HG03066 (cell line): ENCODE measurements around the gene COG8.
A peak's percentile ranks its signal among the peaks of the same experiment; 100 is the strongest.

Experiments
- ATAC-seq: cut with Tn5 transposase; IDR thresholded peaks from one replicate; pipeline ENCODE4 v1.9.1; 2021; ENCODE audit warnings: low read depth; ENCODE audit not compliant: unreplicated experiment

COG8 gene

GRCh38 chr16:69348222-69348621 is 8.9 kb upstream of the COG8 start:
- no peak for ATAC-seq

- no peak for ATAC-seq
Measured at GRCh38 chr16:69346683-69347082, 7.3 kb upstream of the COG8 start.

- ATAC-seq = no peak
Measured at GRCh38 chr16:69345923-69346322, 6.6 kb upstream of the COG8 start.

- no peak for ATAC-seq
Measured at GRCh38 chr16:69344171-69344570, 4.8 kb upstream of the COG8 start.

GRCh38 chr16:69340095-69340644 is 806 bp upstream of the COG8 start:
- ATAC-seq = peak; percentile 11

GRCh38 chr16:69338557-69339288 is 641 bp downstream of the COG8 start:
- no peak for ATAC-seq

- ATAC-seq = no peak
Measured at GRCh38 chr16:69334696-69335095, 4.7 kb downstream of the COG8 start.

- peak; percentile 93 for ATAC-seq
Measured at GRCh38 chr16:69330286-69331109, 8.9 kb downstream of the COG8 start, which contains the start of gene PDF. PDF (minus strand) TSS chr16:69330588; CDS start chr16:69330570, 18 bp downstream.

- ATAC-seq = peak; percentile 38
Measured at GRCh38 chr16:69329369-69330285, 9.7 kb downstream of the COG8 start.

GRCh38 chr16:69328854-69329316 is 10.5 kb downstream of the COG8 start:
- ATAC-seq = no peak

- ATAC-seq = no peak
Measured at GRCh38 chr16:69327585-69328310, 11.6 kb downstream of the COG8 start.

- no peak for ATAC-seq
Measured at GRCh38 chr16:69326172-69326873, 13.0 kb downstream of the COG8 start.

GRCh38 chr16:69325784-69326171 is 13.6 kb downstream of the COG8 start:
- ATAC-seq = no peak

GRCh38 chr16:69324585-69325253 is 14.6 kb downstream of the COG8 start:
- ATAC-seq = no peak

- ATAC-seq = no peak
Measured at GRCh38 chr16:69324013-69324531, 15.3 kb downstream of the COG8 start.

- ATAC-seq = no peak
Measured at GRCh38 chr16:69323415-69323814, 15.9 kb downstream of the COG8 start.

- no peak for ATAC-seq
Measured at GRCh38 chr16:69322343-69322742, 17.0 kb downstream of the COG8 start.

- no peak for ATAC-seq
Measured at GRCh38 chr16:69321080-69321479, 18.3 kb downstream of the COG8 start.
